HG03108 (cell line): ENCODE measurements around the gene FIGN.

Experiments
- ATAC-seq: cut with Tn5 transposase; IDR thresholded peaks from one replicate; pipeline ENCODE4 v1.9.1; 2021; ENCODE audit warnings: moderate library complexity; ENCODE audit not compliant: unreplicated experiment

The FIGN gene

GRCh38 chr2:163711258-163711657 lies 24.6 kb downstream of the FIGN start:
- ATAC-seq = no peak

- ATAC-seq = no peak
Measured at GRCh38 chr2:163709270-163709669, 26.5 kb downstream of the FIGN start.

- no peak for ATAC-seq
Measured at GRCh38 chr2:163708265-163708664, 27.5 kb downstream of the FIGN start.

- ATAC-seq = no peak
Measured at GRCh38 chr2:163703386-163703785, 32.4 kb downstream of the FIGN start.

- no peak for ATAC-seq
Measured at GRCh38 chr2:163701399-163702195, 34.2 kb downstream of the FIGN start.

- no peak for ATAC-seq
Measured at GRCh38 chr2:163698857-163699256, 37.0 kb downstream of the FIGN start.

- ATAC-seq = no peak
Measured at GRCh38 chr2:163697846-163698637, 37.8 kb downstream of the FIGN start.

GRCh38 chr2:163697429-163697828 lies 38.4 kb downstream of the FIGN start:
- no peak for ATAC-seq

GRCh38 chr2:163693484-163693883 lies 42.3 kb downstream of the FIGN start:
- ATAC-seq = no peak

- ATAC-seq = no peak
Measured at GRCh38 chr2:163692611-163693482, 43.0 kb downstream of the FIGN start.

GRCh38 chr2:163692081-163692480 lies 43.7 kb downstream of the FIGN start:
- no peak for ATAC-seq

GRCh38 chr2:163690896-163691295 lies 44.9 kb downstream of the FIGN start:
- no peak for ATAC-seq

GRCh38 chr2:163687217-163687616 lies 48.6 kb downstream of the FIGN start:
- no peak for ATAC-seq

- ATAC-seq = no peak
Measured at GRCh38 chr2:163686289-163686688, 49.5 kb downstream of the FIGN start.

- ATAC-seq = no peak
Measured at GRCh38 chr2:163682695-163683094, 53.1 kb downstream of the FIGN start.

GRCh38 chr2:163681745-163682144 lies 54.1 kb downstream of the FIGN start:
- ATAC-seq = no peak

- no peak for ATAC-seq
Measured at GRCh38 chr2:163675388-163675787, 60.4 kb downstream of the FIGN start.

- no peak for ATAC-seq
Measured at GRCh38 chr2:163673522-163673921, 62.3 kb downstream of the FIGN start.

GRCh38 chr2:163670929-163671328 lies 64.9 kb downstream of the FIGN start:
- ATAC-seq = no peak

- ATAC-seq = no peak
Measured at GRCh38 chr2:163669506-163669905, 66.3 kb downstream of the FIGN start.
